ENCODE data around the gene GALNS. TPM values are rescaled to one million over a fixed set of nuclear protein-coding genes. Genes with fewer than 3 reads are reported as not detected.
"Not testable (repeated sequence)": the region's sequence is repeated elsewhere in the genome, so short reads cannot be mapped to it uniquely, and the experiment has no call there.

GALNS gene
- total and polyA plus RNA-seq, 2 donors (not counting 1 experiment from before 2014, with no cell fraction given) = 45.5 to 68.4 TPM

GRCh38 chr16:88788749-88789148 is 68.0 kb downstream of the GALNS start:
- H3K27ac ChIP-seq (ENCODE audit: low read length in 2 of 2); DNase-seq; H3K27ac Mint-ChIP-seq; H3K36me3 ChIP-seq (replicated peaks in 1 of 2; ENCODE audit: control extremely low read depth in 1 of 2, control insufficient read depth in 1 of 2, extremely low read depth in 1 of 2, insufficient read depth in 2 of 2, low read length in 1 of 2); H3K4me3 ChIP-seq (ENCODE audit: control extremely low read depth in 1 of 5, extremely low read depth in 1 of 5, insufficient read depth in 1 of 5, low read depth in 2 of 5, low read length in 4 of 5); H3K27me3 Mint-ChIP-seq; H2AFZ ChIP-seq (ENCODE audit: insufficient read depth, low read depth, low read length, poor library complexity, severe bottlenecking); H4K20me1 ChIP-seq (ENCODE audit: control insufficient read depth, insufficient read depth, low read length, poor library complexity, severe bottlenecking); H3K79me2 ChIP-seq (ENCODE audit: control insufficient read depth, insufficient read depth, low read length); H3K9me3 ChIP-seq (ENCODE audit: control extremely low read depth in 1 of 3, control insufficient read depth in 2 of 3, insufficient read depth in 1 of 3, low read length in 2 of 3); H3K4me3 Mint-ChIP-seq; POLR2A ChIA-PET; H3K4me2 ChIP-seq (replicated peaks; ENCODE audit: low read depth, low read length, poor library complexity, severe bottlenecking); H3K27me3 ChIP-seq (replicated peaks in 1 of 4; ENCODE audit: control extremely low read depth in 1 of 4, control insufficient read depth in 3 of 4, insufficient read depth in 4 of 4, low read length in 3 of 4); ATAC-seq (ENCODE audit: low read depth); H3K9me3 Mint-ChIP-seq (ENCODE audit: insufficient read depth); H3K9ac ChIP-seq (ENCODE audit: low read length): not testable (repeated sequence)
- 89% methylated on average over 3 of the region's 8 CpGs for WGBS (ENCODE audit: insufficient coverage)
- CTCF ChIA-PET = interaction anchor here (2.6 to 9.9 kb wide), 2 partner anchors 44 to 52 kb away, joined by 23 to 138 read pairs; no protein-coding TSS in a partner anchor
- peaks cover 46 to 53% of the 10 kb centered on the region in 2 donors for H3K4me1 ChIP-seq (ENCODE audit: control insufficient read depth in 2 of 2, insufficient read depth in 2 of 2, low read length in 2 of 2)
- peaks cover 39% of the 10 kb centered on the region for H3K4me1 Mint-ChIP-seq
- intact Hi-C loops (cut with micrococcal nuclease) = loop anchor here (10.0 kb wide), 2 partner anchors 154 to 334 kb away; partner anchors contain the start of genes IL17C and ZFPM1

GRCh38 chr16:88787579-88788314 is 69.0 kb downstream of the GALNS start:
- no peaks in the 10 kb centered on the region for H3K27me3 Mint-ChIP-seq
- Histone ChIP-seq H3K4me1 (ENCODE audit: control insufficient read depth in 2 of 2, insufficient read depth in 2 of 2, low read length in 2 of 2) (peaks cover 46 to 53% of the 10 kb centered on the region in 2 donors), H3K27ac (ENCODE audit: low read length in 2 of 2) (no peak overlapping the region), H3K9me3 (ENCODE audit: control extremely low read depth in 1 of 3, control insufficient read depth in 2 of 3, insufficient read depth in 1 of 3, low read length in 2 of 3) (peaks cover 0 to 3% (median 0%) of the 10 kb centered on the region in 3 donors), H4K20me1 (ENCODE audit: control insufficient read depth, insufficient read depth, low read length, poor library complexity, severe bottlenecking) (peaks cover 6% of the 10 kb centered on the region), H3K36me3 (replicated peaks in 1 of 2; ENCODE audit: control extremely low read depth in 1 of 2, control insufficient read depth in 1 of 2, extremely low read depth in 1 of 2, insufficient read depth in 2 of 2, low read length in 1 of 2) (no peaks in the 10 kb centered on the region), H3K4me3 (ENCODE audit: control extremely low read depth in 1 of 5, extremely low read depth in 1 of 5, insufficient read depth in 1 of 5, low read depth in 2 of 5, low read length in 4 of 5) (no peak overlapping the region), H2AFZ (ENCODE audit: insufficient read depth, low read depth, low read length, poor library complexity, severe bottlenecking) (no peak overlapping the region), H3K9ac (ENCODE audit: low read length) (no peak overlapping the region), H3K4me2 (replicated peaks; ENCODE audit: low read depth, low read length, poor library complexity, severe bottlenecking) (no peak overlapping the region), H3K27me3 (replicated peaks in 1 of 4; ENCODE audit: control extremely low read depth in 1 of 4, control insufficient read depth in 3 of 4, insufficient read depth in 4 of 4, low read length in 3 of 4) (no peaks in the 10 kb centered on the region), H3K79me2 (ENCODE audit: control insufficient read depth, insufficient read depth, low read length) (peaks cover 4% of the 10 kb centered on the region)
- DNase-seq (no peak), ATAC-seq (ENCODE audit: low read depth) (no peak)
- H3K4me1 Mint-ChIP-seq = peaks cover 39% of the 10 kb centered on the region
- H3K27ac Mint-ChIP-seq = peak overlapping the region; percentile 63
- 93% methylated on average over 8 of the region's 11 CpGs for WGBS (ENCODE audit: insufficient coverage)
- no peak overlapping the region for H3K4me3 Mint-ChIP-seq
- intact Hi-C loops (cut with micrococcal nuclease) = loop anchor here (10.0 kb wide), 2 partner anchors 153 to 333 kb away; partner anchors contain the start of genes IL17C and ZFPM1
- no peak for TF ChIP-seq EZH2 (IDR thresholded peaks at IDR 0.05; ENCODE audit: borderline replicate concordance, insufficient read depth, low read depth, low read length, poor library complexity, severe bottlenecking)
- no peak for TF ChIP-seq CTCF (IDR thresholded peaks at IDR 0.05)
- CTCF ChIA-PET = interaction anchor here (1.0 to 9.9 kb wide), 6 partner anchors 12 to 52 kb away, joined by 3 to 138 read pairs (median 4); no protein-coding TSS in a partner anchor
- H3K9me3 Mint-ChIP-seq (ENCODE audit: insufficient read depth) = no peaks in the 10 kb centered on the region
- POLR2A ChIA-PET = interaction anchor here (0.8 kb wide), 1 partner anchor 50 kb away, joined by 4 read pairs; no protein-coding TSS in a partner anchor

Data from B cell (primary cell).